ENCODE measurements around the gene ANKS4B. TPM values are rescaled to one million over a fixed set of nuclear protein-coding genes. Genes with fewer than 3 reads are reported as not detected.
"Not testable (repeated sequence)": the region's sequence is repeated elsewhere in the genome, so short reads cannot be mapped to it uniquely, and the experiment has no call there.

The ANKS4B gene
- total and polyA plus RNA-seq, 2 experiments from 2014 or later = not detected

DNA sequence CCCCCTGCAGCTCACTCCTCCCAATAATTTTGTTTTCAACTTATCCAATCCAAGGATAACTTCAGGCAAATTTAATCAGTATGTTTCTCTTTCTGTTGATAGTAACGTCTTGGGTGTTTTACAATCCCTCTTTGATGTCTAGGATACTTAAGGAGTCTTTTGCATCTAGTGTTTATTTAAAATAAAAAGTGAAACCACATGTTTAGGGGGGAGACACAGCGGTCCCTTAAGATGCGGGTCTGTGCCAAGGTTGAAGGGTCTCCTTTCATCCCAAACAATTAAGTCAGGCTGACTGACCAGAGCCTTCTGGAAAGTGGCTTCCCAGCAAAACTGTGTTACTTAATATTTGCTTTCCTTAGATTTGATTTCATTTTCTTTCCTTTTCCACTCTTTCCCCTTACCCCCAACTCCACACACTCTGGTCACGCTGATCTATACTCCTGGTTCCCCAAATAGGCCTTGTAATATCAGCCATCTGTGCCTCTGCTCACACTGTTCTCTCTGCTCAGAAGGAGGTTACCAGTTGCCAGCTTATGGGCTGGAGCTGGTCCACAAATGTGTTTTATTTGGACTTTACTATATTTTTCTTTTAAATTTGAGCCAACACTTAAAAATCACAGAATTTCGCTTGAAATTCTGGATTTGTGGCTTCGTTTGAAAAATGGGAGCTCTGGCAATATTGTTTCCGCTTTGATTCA is 11.2 kb downstream of the ANKS4B start:
- DNase-seq = no peak
- H3K4me2 ChIP-seq (ENCODE audit: unreplicated experiment) = no peak overlapping the region
- H3K79me2 ChIP-seq (ENCODE audit: insufficient read depth) = no peaks in the 10 kb centered on the region
- no peaks in the 10 kb centered on the region for H3K4me1 ChIP-seq (ENCODE audit: insufficient read depth)
- H3K27ac ChIP-seq = no peak overlapping the region
- H2AFZ ChIP-seq = no peak overlapping the region
- H3K4me3 ChIP-seq = no peak overlapping the region
- in situ Hi-C loops (cut with MboI) = no loop called here
- no peaks in the 10 kb centered on the region for H3K9me3 ChIP-seq (ENCODE audit: low read depth)
- TF ChIP-seq EZH2phosphoT487 (IDR thresholded peaks at IDR 0.05; ENCODE audit: insufficient read depth, low read depth) (no peak), EZH2 (IDR thresholded peaks at IDR 0.05; ENCODE audit: insufficient read depth, poor library complexity, severe bottlenecking) (no peak)
- no peaks in the 10 kb centered on the region for H3K9me2 ChIP-seq (ENCODE audit: insufficient read depth)
- no peaks in the 10 kb centered on the region for H3F3A ChIP-seq (ENCODE audit: insufficient read depth)
- no peaks in the 10 kb centered on the region for H4K20me1 ChIP-seq (ENCODE audit: insufficient read depth)
- WGBS, 2 experiments (ENCODE audit: low coverage in 1 of 2, low lambda C conversion rate in 2 of 2, missing lambda C conversion rate in 2 of 2) = 4 to 8% methylated on average over 7 of the region's 7 CpGs
- H3K9ac ChIP-seq = no peak overlapping the region
- H3K27me3 ChIP-seq (replicated peaks; ENCODE audit: insufficient read depth) = peaks cover 38% of the 10 kb centered on the region
- H3K36me3 ChIP-seq (ENCODE audit: low read depth) = no peaks in the 10 kb centered on the region

DNA sequence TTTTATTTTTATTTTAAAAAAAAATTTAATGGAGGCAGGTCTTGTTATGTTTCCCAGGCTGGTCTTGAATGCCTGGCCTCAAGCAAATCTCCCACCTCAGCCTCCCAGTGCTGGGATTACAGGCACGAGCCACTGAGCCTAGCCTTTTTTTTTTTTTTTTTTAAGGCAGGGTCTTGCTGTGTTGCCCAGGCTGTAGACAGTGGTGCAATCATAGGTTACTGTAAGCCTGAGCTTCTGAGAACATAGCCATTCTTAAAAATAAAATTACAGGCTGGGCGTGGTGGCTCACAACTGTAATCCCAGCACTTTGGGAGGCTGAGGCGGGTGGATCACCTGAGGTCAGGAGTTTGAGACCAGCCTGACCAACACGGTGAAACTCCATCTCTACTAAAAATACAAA is 14.7 kb downstream of the ANKS4B start:
- H4K20me1 ChIP-seq (ENCODE audit: insufficient read depth); H3K9me2 ChIP-seq (ENCODE audit: insufficient read depth); H3K9me3 ChIP-seq (ENCODE audit: low read depth); H3K79me2 ChIP-seq (ENCODE audit: insufficient read depth); H3K9ac ChIP-seq; H3K4me3 ChIP-seq; H2AFZ ChIP-seq; H3K27ac ChIP-seq; DNase-seq; H3K4me2 ChIP-seq (ENCODE audit: unreplicated experiment); H3F3A ChIP-seq (ENCODE audit: insufficient read depth); in situ Hi-C loops (cut with MboI); H3K36me3 ChIP-seq (ENCODE audit: low read depth); H3K4me1 ChIP-seq (ENCODE audit: insufficient read depth): not testable (repeated sequence)
- peaks cover 31% of the 10 kb centered on the region for H3K27me3 ChIP-seq (replicated peaks; ENCODE audit: insufficient read depth)
- WGBS, 2 experiments (ENCODE audit: low coverage in 1 of 2, low lambda C conversion rate in 2 of 2, missing lambda C conversion rate in 2 of 2) = 48 to 55% methylated on average over 4 of the region's 4 CpGs

GRCh38 chr16:21250072-21250923 is 16.8 kb downstream of the ANKS4B start:
- in situ Hi-C loops (cut with MboI) = no loop called here

DNA sequence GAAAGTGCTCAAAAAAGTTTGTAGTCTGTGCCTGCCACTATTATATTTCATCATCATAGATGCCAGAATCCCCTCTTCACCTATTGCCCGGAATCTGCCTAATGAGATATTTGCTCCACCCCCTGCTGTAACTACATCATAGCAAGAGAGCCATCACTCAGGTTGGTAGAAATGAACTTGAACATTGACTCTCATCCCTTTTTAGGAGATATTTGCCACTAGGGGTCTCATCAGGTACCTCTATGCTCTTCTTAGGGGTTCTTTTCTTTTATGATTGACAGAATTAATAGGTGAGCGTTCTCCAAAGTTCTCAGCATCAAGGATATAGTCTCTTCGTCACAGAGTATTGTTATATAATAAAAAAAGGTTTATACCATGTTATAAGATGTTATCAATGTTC is 20.0 kb downstream of the ANKS4B start:
- H3K9me3 ChIP-seq (ENCODE audit: low read depth) = no peaks in the 10 kb centered on the region
- 67 to 71% methylated on average over 3 of the region's 3 CpGs for WGBS, 2 experiments (ENCODE audit: low coverage in 1 of 2, low lambda C conversion rate in 2 of 2, missing lambda C conversion rate in 2 of 2)

More at GRCh38 chr16:21250072-21250923, 16.8 kb downstream of the ANKS4B start:
- no peak overlapping the region for H3K27ac ChIP-seq
- H3K9ac ChIP-seq = no peak overlapping the region
- no peaks in the 10 kb centered on the region for H3K9me2 ChIP-seq (ENCODE audit: insufficient read depth)
- H3F3A ChIP-seq (ENCODE audit: insufficient read depth) = no peaks in the 10 kb centered on the region
- peaks cover 23% of the 10 kb centered on the region for H3K27me3 ChIP-seq (replicated peaks; ENCODE audit: insufficient read depth)
- no peaks in the 10 kb centered on the region for H3K9me3 ChIP-seq (ENCODE audit: low read depth)
- TF ChIP-seq EZH2 (IDR thresholded peaks at IDR 0.05; ENCODE audit: insufficient read depth, poor library complexity, severe bottlenecking) = no peak
- no peak for TF ChIP-seq EZH2phosphoT487 (IDR thresholded peaks at IDR 0.05; ENCODE audit: insufficient read depth, low read depth)
- no peak overlapping the region for H2AFZ ChIP-seq
- H3K79me2 ChIP-seq (ENCODE audit: insufficient read depth) = no peaks in the 10 kb centered on the region
- WGBS, 2 experiments (ENCODE audit: low coverage in 1 of 2, low lambda C conversion rate in 2 of 2, missing lambda C conversion rate in 2 of 2) = 55 to 58% methylated on average over 15 of the region's 15 CpGs
- no peak overlapping the region for H3K4me3 ChIP-seq
- no peak overlapping the region for H3K4me2 ChIP-seq (ENCODE audit: unreplicated experiment)
- DNase-seq = no peak
- H3K36me3 ChIP-seq (ENCODE audit: low read depth) = no peaks in the 10 kb centered on the region
- H3K4me1 ChIP-seq (ENCODE audit: insufficient read depth) = no peaks in the 10 kb centered on the region
- H4K20me1 ChIP-seq (ENCODE audit: insufficient read depth) = no peaks in the 10 kb centered on the region

More for the DNA sequence above, 20.0 kb downstream of the ANKS4B start:
- TF ChIP-seq EZH2 (IDR thresholded peaks at IDR 0.05; ENCODE audit: insufficient read depth, poor library complexity, severe bottlenecking) (no peak), EZH2phosphoT487 (IDR thresholded peaks at IDR 0.05; ENCODE audit: insufficient read depth, low read depth) (no peak)
- no peaks in the 10 kb centered on the region for H3F3A ChIP-seq (ENCODE audit: insufficient read depth)
- H3K4me2 ChIP-seq (ENCODE audit: unreplicated experiment) = no peak overlapping the region
- in situ Hi-C loops (cut with MboI) = no loop called here
- H3K36me3 ChIP-seq (ENCODE audit: low read depth) = no peaks in the 10 kb centered on the region
- no peak overlapping the region for H3K9ac ChIP-seq
- H4K20me1 ChIP-seq (ENCODE audit: insufficient read depth) = no peaks in the 10 kb centered on the region
- no peaks in the 10 kb centered on the region for H3K9me2 ChIP-seq (ENCODE audit: insufficient read depth)
- H3K79me2 ChIP-seq (ENCODE audit: insufficient read depth) = no peaks in the 10 kb centered on the region
- H2AFZ ChIP-seq = no peak overlapping the region
- no peak for DNase-seq
- no peak overlapping the region for H3K4me3 ChIP-seq
- H3K27ac ChIP-seq = no peak overlapping the region
- peaks cover 27% of the 10 kb centered on the region for H3K27me3 ChIP-seq (replicated peaks; ENCODE audit: insufficient read depth)
- no peaks in the 10 kb centered on the region for H3K4me1 ChIP-seq (ENCODE audit: insufficient read depth)
